ENCODE measurements around the gene CRACDL.

Gene CRACDL

DNA sequence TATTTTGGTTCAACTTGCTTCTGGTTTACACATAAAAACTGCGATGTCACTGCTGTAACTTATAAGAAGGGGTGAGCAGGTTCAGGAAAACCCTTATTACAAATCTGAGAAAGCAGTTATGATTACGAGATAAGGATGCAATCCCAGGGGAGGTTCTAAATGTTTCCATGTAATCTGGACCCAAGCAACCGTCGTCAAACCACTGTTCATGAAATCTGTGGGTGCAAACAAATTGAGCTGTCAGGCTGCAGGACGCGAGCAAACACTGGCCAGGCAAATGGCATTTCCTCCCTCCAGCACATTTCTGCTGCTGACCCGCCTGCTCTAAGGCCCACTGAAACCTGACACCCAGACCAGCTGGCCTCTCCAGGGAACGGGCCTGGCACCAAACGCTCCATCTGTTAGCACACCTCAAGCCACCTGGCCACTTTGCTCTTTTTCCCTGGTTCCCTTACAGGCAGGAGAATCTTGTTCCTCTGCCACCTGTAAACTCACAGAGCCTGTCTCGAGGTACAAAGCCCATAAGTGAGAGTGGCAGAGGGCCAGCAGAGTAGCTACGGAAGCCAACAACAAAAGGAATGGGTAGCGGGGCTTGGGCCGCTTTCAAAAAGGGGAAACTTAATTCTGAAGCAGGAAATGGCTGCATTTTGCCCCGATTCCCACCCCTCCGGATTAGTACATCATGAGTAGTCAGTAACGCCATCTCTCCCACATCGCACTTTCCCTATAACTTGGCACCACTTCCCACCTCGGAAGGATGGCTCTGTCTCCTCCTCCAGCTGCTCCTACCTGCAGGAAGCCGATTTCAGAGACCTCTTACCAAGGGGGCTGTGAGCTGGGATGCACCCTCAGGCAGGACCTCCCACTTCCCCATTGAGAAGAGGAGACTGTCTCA lies 26.5 kb downstream of the CRACDL start:
- FAIRE-seq (peak; percentile 28), DNase-seq (ENCODE audit: insufficient read length, low spot score) (no peak)
- TF ChIP-seq SPI1 (IDR thresholded peaks at IDR 0.05; ENCODE audit: low read depth, low read length) (peak; percentile 18; the same call in 1 of the 2 replicates), POU2F2 (IDR thresholded peaks at IDR 0.05; ENCODE audit: low read depth, low read length) (no peak), POLR2AphosphoS5 (IDR thresholded peaks at IDR 0.05; ENCODE audit: low read depth, low read length) (no peak), TAF1 (IDR thresholded peaks at IDR 0.05; ENCODE audit: low read depth, low read length) (no peak)

DNA sequence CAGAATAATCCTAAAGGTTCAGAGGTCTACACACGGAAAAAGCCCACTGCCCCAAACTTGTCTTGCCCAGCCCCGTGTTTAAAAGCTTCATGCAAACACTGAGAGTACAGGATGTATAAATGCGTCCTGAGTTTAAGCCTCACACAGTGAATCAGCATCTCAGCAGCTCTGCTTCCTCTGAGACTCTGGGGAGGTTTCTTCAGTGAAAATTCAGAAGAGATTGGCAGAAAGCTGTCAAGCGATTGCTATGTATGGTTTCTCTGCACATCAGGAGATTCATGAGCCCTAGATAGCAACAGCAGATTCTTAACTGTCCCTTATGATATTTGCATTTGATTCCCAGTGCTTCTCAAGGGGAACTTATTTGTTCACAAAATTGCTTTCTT lies 27.1 kb downstream of the CRACDL start:
- DNase-seq (ENCODE audit: insufficient read length, low spot score), result no peak
- no peak for FAIRE-seq
- TF ChIP-seq PAX5 (IDR thresholded peaks at IDR 0.05; ENCODE audit: insufficient read depth, low read length, severe bottlenecking) (no peak), POU2F2 (IDR thresholded peaks at IDR 0.05; ENCODE audit: low read depth, low read length) (no peak), SPI1 (IDR thresholded peaks at IDR 0.05; ENCODE audit: low read depth, low read length) (no peak), POLR2AphosphoS5 (IDR thresholded peaks at IDR 0.05; ENCODE audit: low read depth, low read length) (no peak), POLR2A (IDR thresholded peaks at IDR 0.05; ENCODE audit: low read depth, low read length) (no peak), TAF1 (IDR thresholded peaks at IDR 0.05; ENCODE audit: low read depth, low read length) (no peak)

DNA sequence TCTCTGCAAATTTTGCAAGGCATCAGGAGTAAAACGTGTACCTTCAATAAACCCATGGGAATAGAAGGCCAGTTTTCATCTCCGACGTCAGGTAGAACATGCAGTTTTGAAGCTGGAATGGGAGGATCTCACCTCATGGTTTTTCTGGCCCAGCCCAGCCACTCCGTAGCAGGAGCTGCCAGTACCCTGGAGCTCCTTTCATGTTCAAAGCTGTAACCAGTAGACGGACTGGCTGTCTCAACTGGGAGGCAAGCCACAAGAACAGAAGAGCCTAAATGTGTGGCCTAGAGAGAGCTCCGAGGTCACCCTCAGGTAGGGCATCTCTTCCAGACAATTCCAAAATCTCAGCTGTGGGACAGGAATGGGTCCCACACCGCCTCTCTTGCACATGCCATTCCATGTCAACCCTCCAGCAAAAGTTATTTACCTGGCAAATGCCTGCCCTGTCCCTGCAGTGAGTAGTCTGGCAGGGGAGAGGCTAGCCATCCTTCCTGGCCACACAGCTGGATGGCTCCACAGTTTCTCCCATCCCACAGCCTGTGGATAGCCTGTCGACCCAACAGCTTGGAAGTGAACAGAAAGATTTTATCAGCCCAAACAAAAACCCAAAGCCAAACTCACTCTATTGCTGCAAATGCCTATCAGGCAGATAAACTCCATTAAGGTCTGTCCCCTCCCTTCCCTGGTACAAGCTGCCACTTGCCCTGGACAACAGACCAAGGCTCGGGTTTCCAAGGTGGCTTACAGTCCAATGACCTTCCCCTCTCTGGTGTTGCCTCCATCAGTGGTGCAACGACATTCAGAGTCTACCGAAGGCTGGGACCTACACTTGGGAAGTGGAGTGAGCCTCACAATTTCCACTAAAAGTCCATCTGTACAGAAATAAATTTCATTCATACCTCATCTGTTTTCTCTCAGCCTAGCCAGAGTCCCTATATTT lies 27.8 kb downstream of the CRACDL start:
- FAIRE-seq (peak; percentile 45), DNase-seq (ENCODE audit: insufficient read length, low spot score) (no peak)
- no peak for TF ChIP-seq POLR2AphosphoS5 (IDR thresholded peaks at IDR 0.05; ENCODE audit: low read depth, low read length)
- TF ChIP-seq PAX5 (IDR thresholded peaks at IDR 0.05; ENCODE audit: insufficient read depth, low read length, severe bottlenecking), result no peak
- TF ChIP-seq TAF1 (IDR thresholded peaks at IDR 0.05; ENCODE audit: low read depth, low read length), result no peak
- no peak for TF ChIP-seq POLR2A (IDR thresholded peaks at IDR 0.05; ENCODE audit: low read depth, low read length)
- TF ChIP-seq SPI1 (IDR thresholded peaks at IDR 0.05; ENCODE audit: low read depth, low read length), result no peak
- no peak for TF ChIP-seq POU2F2 (IDR thresholded peaks at IDR 0.05; ENCODE audit: low read depth, low read length)

DNA sequence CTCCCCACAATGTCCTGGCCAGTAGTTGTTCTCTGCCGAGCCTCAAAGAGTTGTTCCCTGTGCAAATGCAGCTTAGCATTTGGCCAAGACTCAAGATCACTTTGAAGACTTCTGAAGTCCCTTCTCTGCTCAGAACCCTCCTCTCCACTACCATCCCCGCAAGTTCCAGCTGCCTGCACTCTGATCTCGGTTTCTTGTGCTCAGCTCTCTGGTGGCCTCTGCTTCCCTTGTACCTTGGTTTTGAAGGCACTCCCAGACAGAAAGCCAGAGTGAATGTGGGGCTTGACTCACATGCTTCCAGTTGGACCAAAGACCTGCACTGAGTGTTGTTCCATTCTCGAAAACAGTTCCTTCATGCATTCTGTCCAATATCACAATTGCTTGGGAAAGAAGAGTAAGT lies 28.6 kb downstream of the CRACDL start:
- FAIRE-seq (no peak), DNase-seq (ENCODE audit: insufficient read length, low spot score) (no peak)
- TF ChIP-seq SPI1 (IDR thresholded peaks at IDR 0.05; ENCODE audit: low read depth, low read length) (no peak), TAF1 (IDR thresholded peaks at IDR 0.05; ENCODE audit: low read depth, low read length) (no peak), POU2F2 (IDR thresholded peaks at IDR 0.05; ENCODE audit: low read depth, low read length) (no peak), PAX5 (IDR thresholded peaks at IDR 0.05; ENCODE audit: insufficient read depth, low read length, severe bottlenecking) (no peak), POLR2A (IDR thresholded peaks at IDR 0.05; ENCODE audit: low read depth, low read length) (no peak), POLR2AphosphoS5 (IDR thresholded peaks at IDR 0.05; ENCODE audit: low read depth, low read length) (no peak)

DNA sequence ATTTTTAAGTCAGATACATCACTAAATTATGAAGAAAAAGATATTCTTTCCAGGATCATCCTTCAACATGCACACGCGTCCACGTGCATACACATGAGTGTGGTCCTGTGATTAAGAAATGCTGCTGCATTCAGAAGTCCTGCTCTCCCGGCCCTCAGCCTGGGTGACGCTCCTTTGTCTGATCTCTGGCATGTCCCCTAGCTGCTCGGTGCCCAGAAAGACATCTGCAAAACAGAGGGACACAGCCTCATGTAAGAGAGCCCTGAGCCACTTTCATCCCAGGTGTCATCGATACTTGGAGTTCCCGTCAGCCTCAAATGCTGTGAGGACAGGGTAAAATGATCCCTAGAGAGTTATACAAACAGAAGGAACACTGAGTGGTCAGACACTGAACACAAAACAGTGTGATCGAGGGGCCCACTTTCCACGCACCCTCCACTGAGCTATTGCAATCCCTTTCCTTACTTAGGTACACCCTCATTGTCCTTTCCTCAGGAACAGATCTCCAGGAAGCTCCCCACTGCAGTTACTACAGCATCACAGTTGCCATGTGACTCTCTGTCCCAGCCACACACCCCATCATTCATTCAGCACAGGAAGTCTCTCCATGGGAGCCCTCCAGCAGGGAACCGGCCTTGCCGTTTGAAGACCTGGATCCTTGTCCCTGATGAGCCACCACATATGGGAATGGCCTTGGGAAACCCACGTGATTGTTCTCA lies 32.1 kb downstream of the CRACDL start:
- DNase-seq (ENCODE audit: insufficient read length, low spot score) (no peak), FAIRE-seq (no peak)

DNA sequence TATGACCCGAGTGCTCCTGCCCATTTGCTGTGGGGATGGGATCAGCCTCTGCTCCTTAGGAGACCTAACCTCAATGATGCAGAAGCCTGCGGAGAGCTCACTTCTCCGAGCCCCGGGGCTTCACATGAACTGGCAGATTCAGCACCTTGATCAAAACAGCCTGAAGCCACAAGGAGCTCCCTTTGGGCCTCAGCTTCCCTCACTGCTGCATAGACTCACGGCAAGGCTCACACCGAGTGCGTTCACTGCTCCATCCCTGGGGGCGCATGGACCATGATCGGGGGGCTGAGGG lies 33.0 kb downstream of the CRACDL start:
- TF ChIP-seq SPI1 (IDR thresholded peaks at IDR 0.05; ENCODE audit: low read depth, low read length), result no peak
- no peak for TF ChIP-seq POU2F2 (IDR thresholded peaks at IDR 0.05; ENCODE audit: low read depth, low read length)
- no peak for TF ChIP-seq TAF1 (IDR thresholded peaks at IDR 0.05; ENCODE audit: low read depth, low read length)
- no peak for TF ChIP-seq POLR2AphosphoS5 (IDR thresholded peaks at IDR 0.05; ENCODE audit: low read depth, low read length)
- TF ChIP-seq POLR2A (IDR thresholded peaks at IDR 0.05; ENCODE audit: low read depth, low read length), result no peak
- TF ChIP-seq PAX5 (IDR thresholded peaks at IDR 0.05; ENCODE audit: insufficient read depth, low read length, severe bottlenecking), result no peak
- no peak for DNase-seq (ENCODE audit: insufficient read length, low spot score)
- no peak for FAIRE-seq

More for the DNA sequence above, 32.1 kb downstream of the CRACDL start:
- no peak for TF ChIP-seq TAF1 (IDR thresholded peaks at IDR 0.05; ENCODE audit: low read depth, low read length)
- no peak for TF ChIP-seq POLR2AphosphoS5 (IDR thresholded peaks at IDR 0.05; ENCODE audit: low read depth, low read length)
- no peak for TF ChIP-seq POU2F2 (IDR thresholded peaks at IDR 0.05; ENCODE audit: low read depth, low read length)
- TF ChIP-seq PAX5 (IDR thresholded peaks at IDR 0.05; ENCODE audit: insufficient read depth, low read length, severe bottlenecking), result no peak
- no peak for TF ChIP-seq SPI1 (IDR thresholded peaks at IDR 0.05; ENCODE audit: low read depth, low read length)
- TF ChIP-seq POLR2A (IDR thresholded peaks at IDR 0.05; ENCODE audit: low read depth, low read length), result no peak

DNA sequence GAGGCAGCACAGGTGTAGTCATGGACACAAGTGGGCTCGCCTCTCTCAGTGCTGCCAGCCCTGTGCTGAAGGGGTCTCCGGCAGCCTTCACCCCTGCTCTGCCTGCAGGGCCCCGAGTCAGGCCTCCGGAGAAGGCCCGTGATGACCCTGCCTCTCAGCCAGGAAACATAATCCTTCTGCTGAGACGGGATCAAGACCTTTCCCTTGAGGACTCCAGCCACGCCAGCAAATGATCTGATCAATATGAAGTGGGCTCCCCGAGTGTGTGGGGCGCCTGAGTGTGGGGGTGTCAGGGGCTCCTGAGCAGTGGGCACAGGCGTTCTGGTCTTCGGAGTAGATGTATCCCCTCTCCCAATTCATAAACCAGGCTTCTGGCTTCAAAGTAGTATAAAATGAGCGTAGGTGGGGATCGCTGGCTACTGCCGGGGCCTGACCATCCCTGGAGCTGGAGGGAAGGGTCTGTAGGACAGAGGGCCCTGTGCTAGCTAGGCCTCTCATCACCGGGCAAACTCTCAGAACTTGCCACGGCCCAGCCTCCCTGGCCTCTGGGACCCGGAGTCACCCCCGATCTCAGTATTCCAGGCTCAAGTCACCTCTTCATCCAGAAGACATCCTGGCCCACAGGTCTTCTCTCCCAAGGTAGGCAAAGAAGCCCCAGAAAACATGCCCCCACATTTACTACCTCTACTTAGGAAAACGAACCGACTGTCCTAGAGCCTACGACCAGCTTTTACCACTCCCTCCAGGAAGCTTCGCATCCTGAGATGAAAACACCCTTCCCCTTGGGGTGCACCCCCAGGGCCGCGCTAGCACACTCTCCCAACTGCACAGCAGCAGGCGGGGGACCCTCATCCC lies 33.6 kb downstream of the CRACDL start:
- DNase-seq (ENCODE audit: insufficient read length, low spot score), result no peak
- no peak for FAIRE-seq
- TF ChIP-seq POU2F2 (IDR thresholded peaks at IDR 0.05; ENCODE audit: low read depth, low read length) (no peak), TAF1 (IDR thresholded peaks at IDR 0.05; ENCODE audit: low read depth, low read length) (no peak), POLR2AphosphoS5 (IDR thresholded peaks at IDR 0.05; ENCODE audit: low read depth, low read length) (no peak), PAX5 (IDR thresholded peaks at IDR 0.05; ENCODE audit: insufficient read depth, low read length, severe bottlenecking) (no peak), SPI1 (IDR thresholded peaks at IDR 0.05; ENCODE audit: low read depth, low read length) (no peak), POLR2A (IDR thresholded peaks at IDR 0.05; ENCODE audit: low read depth, low read length) (no peak)

DNA sequence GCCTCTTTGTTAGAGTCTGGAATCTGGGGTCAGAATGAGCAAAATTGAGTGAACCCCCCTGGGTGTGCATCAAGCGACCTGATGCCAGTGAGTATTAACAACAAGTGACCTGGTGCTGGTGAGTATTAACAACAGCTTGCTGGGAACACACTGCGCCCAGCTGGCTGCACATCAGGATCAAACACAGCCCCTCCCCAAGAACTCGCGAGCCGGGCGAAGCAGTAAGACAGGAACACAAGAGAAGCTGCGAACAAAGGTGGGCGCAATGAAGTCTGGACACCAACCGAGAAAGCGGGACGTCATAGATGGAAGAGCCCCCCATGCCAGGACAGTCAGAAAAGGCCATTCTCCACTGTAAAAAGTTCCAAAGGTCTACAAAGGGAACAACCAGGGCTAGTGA lies 34.3 kb downstream of the CRACDL start:
- FAIRE-seq (no peak), DNase-seq (ENCODE audit: insufficient read length, low spot score) (no peak)
- TF ChIP-seq SPI1 (IDR thresholded peaks at IDR 0.05; ENCODE audit: low read depth, low read length), result no peak
- TF ChIP-seq POLR2AphosphoS5 (IDR thresholded peaks at IDR 0.05; ENCODE audit: low read depth, low read length), result no peak
- TF ChIP-seq PAX5 (IDR thresholded peaks at IDR 0.05; ENCODE audit: insufficient read depth, low read length, severe bottlenecking), result no peak
- TF ChIP-seq TAF1 (IDR thresholded peaks at IDR 0.05; ENCODE audit: low read depth, low read length), result no peak
- TF ChIP-seq POLR2A (IDR thresholded peaks at IDR 0.05; ENCODE audit: low read depth, low read length), result no peak
- TF ChIP-seq POU2F2 (IDR thresholded peaks at IDR 0.05; ENCODE audit: low read depth, low read length), result no peak
